Subcutaneous adipose tissue (tissue), 4 donors: ENCODE data around the gene TSSK6. TPM values are rescaled to one million over a fixed set of nuclear protein-coding genes. Genes with fewer than 3 reads are reported as not detected.

Source experiments
- total RNA-seq, 4 donors: library from RNA; depleted of rRNA; stranded (reverse); fragments of >200 nt; gene quantifications; one replicate each; pipeline ENCODE4 v1.1.0, GENCODE V29; 2016
- TF ChIP-seq, protein P1 (sequence below): fragments of 450-650 bp; IDR thresholded peaks from one replicate; pipeline ENCODE4 v1.5.1; 2016; ENCODE audit warnings: low read depth, mild to moderate bottlenecking, control low read depth, antibody characterized with exemption, moderate library complexity

The TSSK6 gene
- total RNA-seq, 4 donors from 2014 or later = 0.57 to 2.2 (median 1.3) TPM

- TF ChIP-seq, protein P1, sequence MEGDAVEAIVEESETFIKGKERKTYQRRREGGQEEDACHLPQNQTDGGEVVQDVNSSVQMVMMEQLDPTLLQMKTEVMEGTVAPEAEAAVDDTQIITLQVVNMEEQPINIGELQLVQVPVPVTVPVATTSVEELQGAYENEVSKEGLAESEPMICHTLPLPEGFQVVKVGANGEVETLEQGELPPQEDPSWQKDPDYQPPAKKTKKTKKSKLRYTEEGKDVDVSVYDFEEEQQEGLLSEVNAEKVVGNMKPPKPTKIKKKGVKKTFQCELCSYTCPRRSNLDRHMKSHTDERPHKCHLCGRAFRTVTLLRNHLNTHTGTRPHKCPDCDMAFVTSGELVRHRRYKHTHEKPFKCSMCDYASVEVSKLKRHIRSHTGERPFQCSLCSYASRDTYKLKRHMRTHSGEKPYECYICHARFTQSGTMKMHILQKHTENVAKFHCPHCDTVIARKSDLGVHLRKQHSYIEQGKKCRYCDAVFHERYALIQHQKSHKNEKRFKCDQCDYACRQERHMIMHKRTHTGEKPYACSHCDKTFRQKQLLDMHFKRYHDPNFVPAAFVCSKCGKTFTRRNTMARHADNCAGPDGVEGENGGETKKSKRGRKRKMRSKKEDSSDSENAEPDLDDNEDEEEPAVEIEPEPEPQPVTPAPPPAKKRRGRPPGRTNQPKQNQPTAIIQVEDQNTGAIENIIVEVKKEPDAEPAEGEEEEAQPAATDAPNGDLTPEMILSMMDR = no peak
These were observed 39.0 kb upstream of the TSSK6 start for GRCh38 chr19:19554074-19555023.

GRCh38 chr19:19553670-19554069 is 38.3 kb upstream of the TSSK6 start:
- TF ChIP-seq, protein P1 = no peak

DNA sequence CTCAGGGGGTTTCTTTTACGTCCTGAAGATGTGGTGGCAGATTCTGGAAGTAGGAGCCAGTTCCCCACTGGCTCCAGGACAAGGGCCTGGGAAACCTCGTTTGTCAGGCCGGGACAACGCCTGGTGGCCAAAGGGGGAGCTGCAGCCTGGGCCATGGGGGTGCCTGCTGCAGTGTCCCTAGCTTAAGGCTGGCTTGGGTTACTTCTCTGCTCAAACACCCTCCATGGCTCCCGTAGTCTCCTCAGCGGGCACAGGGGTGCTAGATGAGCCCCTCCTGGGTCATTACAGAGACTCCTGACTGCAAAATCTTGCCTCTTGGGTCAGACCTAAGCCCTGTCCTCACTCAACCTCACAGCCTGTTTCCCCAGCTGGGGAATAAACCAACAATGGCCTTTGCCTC is 37.5 kb upstream of the TSSK6 start:
- TF ChIP-seq, protein P1 = no peak

DNA sequence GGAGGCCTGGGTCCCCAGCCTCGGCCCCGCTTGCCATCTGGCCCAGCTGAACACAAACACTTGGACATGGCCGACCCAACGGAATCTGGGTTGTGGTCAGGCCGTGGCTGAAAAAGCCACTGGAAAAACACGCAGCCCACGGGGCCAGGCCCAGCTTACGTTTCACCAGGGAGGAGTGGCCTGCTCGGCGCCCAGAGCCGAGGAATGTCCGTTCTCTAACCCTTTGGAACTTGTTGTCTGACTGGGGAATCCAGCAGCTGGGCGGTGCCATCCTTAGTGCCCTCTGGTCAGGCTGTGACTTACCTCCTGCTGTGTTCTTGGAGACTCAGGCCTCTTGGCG is 36.5 kb upstream of the TSSK6 start:
- TF ChIP-seq, protein P1 = no peak

GRCh38 chr19:19550972-19551852 is 35.9 kb upstream of the TSSK6 start:
- TF ChIP-seq, protein P1 = no peak

DNA sequence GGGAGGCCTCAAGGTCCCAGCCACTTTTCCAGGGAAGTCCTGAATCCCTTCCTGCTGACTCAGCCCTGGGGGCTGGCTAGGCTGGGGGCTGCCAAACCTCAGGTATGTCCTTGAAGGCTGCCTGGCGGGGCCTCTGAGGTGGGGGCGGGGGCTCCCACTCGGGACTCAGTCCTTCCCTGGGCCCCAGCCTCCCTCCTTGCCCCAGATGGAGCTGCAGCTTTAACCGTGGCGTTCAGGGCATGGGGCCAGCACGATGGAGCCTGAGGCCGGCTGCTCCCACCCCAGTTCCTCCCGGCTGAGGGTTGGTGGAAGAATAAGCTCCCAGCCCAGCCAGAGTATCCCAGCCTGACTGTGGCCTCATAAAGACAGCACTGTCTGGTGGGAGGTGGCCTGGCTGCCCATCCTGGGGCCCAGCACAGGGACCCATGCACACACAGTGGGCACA is 35.2 kb upstream of the TSSK6 start:
- TF ChIP-seq, protein P1 = no peak
